HG02798 (cell line): ENCODE measurements around the gene MYRF.

Experiments
- ATAC-seq: cut with Tn5 transposase; IDR thresholded peaks from one replicate; pipeline ENCODE4 v1.9.1; 2021; ENCODE audit warnings: mild to moderate bottlenecking; ENCODE audit not compliant: unreplicated experiment, poor library complexity

MYRF gene

GRCh38 chr11:61718046-61718531 is 34.3 kb upstream of the MYRF start:
- no peak for ATAC-seq

- no peak for ATAC-seq
Observed at GRCh38 chr11:61718621-61719302, 33.7 kb upstream of the MYRF start.

GRCh38 chr11:61719978-61720377 is 32.5 kb upstream of the MYRF start:
- no peak for ATAC-seq

- ATAC-seq, result no peak
Observed at GRCh38 chr11:61720597-61720996, 31.8 kb upstream of the MYRF start.

GRCh38 chr11:61724437-61724836 is 28.0 kb upstream of the MYRF start:
- no peak for ATAC-seq

- ATAC-seq, result no peak
Observed at GRCh38 chr11:61725781-61726231, 26.6 kb upstream of the MYRF start.

- ATAC-seq, result no peak
Observed at GRCh38 chr11:61726775-61727174, 25.7 kb upstream of the MYRF start.

- ATAC-seq, result no peak
Observed at GRCh38 chr11:61727401-61727811, 25.0 kb upstream of the MYRF start.

- no peak for ATAC-seq
Observed at GRCh38 chr11:61728066-61728939, 24.1 kb upstream of the MYRF start.

GRCh38 chr11:61728940-61729219 is 23.6 kb upstream of the MYRF start:
- no peak for ATAC-seq

- ATAC-seq, result no peak
Observed at GRCh38 chr11:61730240-61730994, 22.0 kb upstream of the MYRF start.

- no peak for ATAC-seq
Observed at GRCh38 chr11:61731211-61731951, 21.1 kb upstream of the MYRF start.

- no peak for ATAC-seq
Observed at GRCh38 chr11:61731952-61732675, 20.3 kb upstream of the MYRF start.

GRCh38 chr11:61732705-61733104 is 19.7 kb upstream of the MYRF start:
- no peak for ATAC-seq

GRCh38 chr11:61733120-61733978 is 19.1 kb upstream of the MYRF start:
- peak; percentile 79 for ATAC-seq

- ATAC-seq, result no peak
Observed at GRCh38 chr11:61734767-61735166, 17.7 kb upstream of the MYRF start.

- no peak for ATAC-seq
Observed at GRCh38 chr11:61735391-61735790, 17.0 kb upstream of the MYRF start.

- no peak for ATAC-seq
Observed at GRCh38 chr11:61736310-61736709, 16.1 kb upstream of the MYRF start.

GRCh38 chr11:61737131-61737530 is 15.3 kb upstream of the MYRF start:
- no peak for ATAC-seq
